GM21786 (cell line): Measurements from ENCODE around the gene SAMD11.

Experiments
- ATAC-seq: cut with Tn5 transposase; IDR thresholded peaks from one replicate; pipeline ENCODE4 v1.9.1; 2021; ENCODE audit not compliant: unreplicated experiment

SAMD11 gene

GRCh38 chr1:992362-992761 is 68.6 kb downstream of the SAMD11 start:
- no peak for ATAC-seq

- no peak for ATAC-seq
Observed at GRCh38 chr1:993379-993995, 69.8 kb downstream of the SAMD11 start.
